IMR-90 (cell line): Measurements from ENCODE around the gene CIT.

Experiments used
- CHD1 ChIP-seq: IDR thresholded peaks from 2 replicates; pipeline ENCODE4 v1.6.1; 2012; ENCODE audit warnings: low read depth, low read length, improper control_type of control experiment
- CTCF ChIP-seq: conservative IDR thresholded peaks from 2 replicates; pipeline ENCODE4 v1.5.1; 2012; ENCODE audit warnings: mild to moderate bottlenecking, low read depth, low read length, improper control_type of control experiment
- ELK1 ChIP-seq: fragments of 150-350 bp; IDR thresholded peaks from 2 replicates; pipeline ENCODE4 v1.6.1; 2016; ENCODE audit warnings: low read depth, mild to moderate bottlenecking, low read length, moderate library complexity, borderline replicate concordance
- FOS ChIP-seq: fragments of 150-350 bp; IDR thresholded peaks from 2 replicates; pipeline ENCODE4 v1.6.1; 2016; ENCODE audit warnings: low read depth, low read length
- MAFK ChIP-seq: IDR thresholded peaks from 2 replicates; pipeline ENCODE4 v1.6.1; 2012; ENCODE audit warnings: low read depth, low read length, improper control_type of control experiment
- MXI1 ChIP-seq: IDR thresholded peaks from 2 replicates; pipeline ENCODE4 v1.6.1; 2012; ENCODE audit warnings: low read depth, mild to moderate bottlenecking, low read length, moderate library complexity, borderline replicate concordance
- POLR2A ChIP-seq: IDR thresholded peaks from 2 replicates; pipeline ENCODE4 v1.6.1; 2012; ENCODE audit warnings: mild to moderate bottlenecking, low read depth, low read length
- RAD21 ChIP-seq: IDR thresholded peaks from 2 replicates; pipeline ENCODE4 v1.6.1; 2012; ENCODE audit warnings: low read length, improper control_type of control experiment
- RFX5 ChIP-seq: IDR thresholded peaks from 2 replicates; pipeline ENCODE4 v1.8.0; 2012; ENCODE audit warnings: low read depth, mild to moderate bottlenecking, low read length, moderate library complexity
- SMC3 ChIP-seq: fragments of 150-350 bp; IDR thresholded peaks from 2 replicates; pipeline ENCODE4 v1.6.1; 2016; ENCODE audit warnings: low read depth, mild to moderate bottlenecking, antibody characterized with exemption, low read length, moderate library complexity

GRCh38 chr12:119695034-119695433 lies 182.1 kb downstream of the CIT start:
- TF ChIP-seq RAD21 (peak; percentile 21; the same call in 1 of the 2 replicates), CTCF (peak; percentile 38), MXI1 (no peak), ELK1 (no peak), POLR2A (no peak), FOS (no peak), CHD1 (no peak), RFX5 (no peak), SMC3 (no peak; the same call in 1 of the 2 replicates), MAFK (no peak)
